RWPE1 (cell line): Measurements from ENCODE around the gene SETBP1.
"Not testable (repeated sequence)": the region's sequence is repeated elsewhere in the genome, so short reads cannot be mapped to it uniquely, and the experiment has no call there.

Experiments
- CTCF ChIA-PET: fragments of 350-600 bp; sonication (Branson Sonifier 250); formaldehyde crosslinking; extraction: SDS; loops from one replicate; lab custom pipeline; 2021; lab: Yijun Ruan, JAX
- POLR2A ChIA-PET: fragments of 400-600 bp; formaldehyde crosslinking; extraction: SDS; loops from one replicate; lab custom pipeline; 2020; ENCODE audit warnings: antibody characterized with exemption; ENCODE audit not compliant: low non-redundant PET; lab: Yijun Ruan, JAX
- DNase-seq: peaks from one replicate; pipeline ENCODE4 v3.0.0; 2012; ENCODE audit warnings: low spot score
- H3K27ac ChIP-seq: fragments of 450-650 bp; 2 replicates; pipeline ENCODE4 v1.5.1; 2017
- CTCF ChIP-seq: fragments of 450-650 bp; conservative IDR thresholded peaks from 2 replicates; pipeline ENCODE4 v1.5.1; 2017; ENCODE audit warnings: low read depth, mild to moderate bottlenecking

Gene SETBP1

GRCh38 chr18:44715245-44715644, 34.6 kb downstream of the SETBP1 start:
- H3K27ac ChIP-seq = peak overlapping the region; percentile 61
- ChIA-PET CTCF (interaction anchor here (0.5 kb wide), 1 partner anchor 19 kb away, joined by 3 read pairs; no protein-coding TSS in a partner anchor), POLR2A (no interaction called here)
- DNase-seq = peak; percentile 48
- no peak for TF ChIP-seq CTCF

- peak overlapping the region; percentile 61 for H3K27ac ChIP-seq
- ChIA-PET CTCF (interaction anchor here (0.5 kb wide), 1 partner anchor 18 kb away, joined by 3 read pairs; no protein-coding TSS in a partner anchor), POLR2A (no interaction called here)
- no peak for DNase-seq
- TF ChIP-seq CTCF = no peak
Measured at GRCh38 chr18:44715842-44716241, 35.2 kb downstream of the SETBP1 start.

- H3K27ac ChIP-seq = no peak overlapping the region; the same call in 1 of the 2 replicates
- POLR2A ChIA-PET = no interaction called here
- DNase-seq = no peak
- TF ChIP-seq CTCF = no peak
- CTCF ChIA-PET = interaction anchor here (0.9 kb wide), 1 partner anchor 284 kb away, joined by 4 read pairs; no protein-coding TSS in a partner anchor
Measured at GRCh38 chr18:44716697-44717163, 36.0 kb downstream of the SETBP1 start.

GRCh38 chr18:44719519-44720060, 38.9 kb downstream of the SETBP1 start:
- DNase-seq = no peak
- H3K27ac ChIP-seq = no peak overlapping the region
- no peak for TF ChIP-seq CTCF
- CTCF ChIA-PET = no interaction called here
- POLR2A ChIA-PET = no interaction called here

GRCh38 chr18:44721748-44722147, 41.1 kb downstream of the SETBP1 start:
- DNase-seq, CTCF ChIA-PET, POLR2A ChIA-PET, H3K27ac ChIP-seq: not testable (repeated sequence)

- no peak for DNase-seq
- no peak for TF ChIP-seq CTCF
- ChIA-PET CTCF (interaction anchor here (0.6 kb wide), 1 partner anchor 12 kb away, joined by 3 read pairs; no protein-coding TSS in a partner anchor), POLR2A (no interaction called here)
- H3K27ac ChIP-seq = no peak overlapping the region
Measured at GRCh38 chr18:44723411-44723810, 42.7 kb downstream of the SETBP1 start.

GRCh38 chr18:44724105-44724778, 43.6 kb downstream of the SETBP1 start:
- no peak for DNase-seq
- no peak overlapping the region for H3K27ac ChIP-seq
- ChIA-PET CTCF (interaction anchor here (0.6 kb wide), 1 partner anchor 13 kb away, joined by 3 read pairs; no protein-coding TSS in a partner anchor), POLR2A (no interaction called here)
- no peak for TF ChIP-seq CTCF
